Islet precursor cell (in vitro differentiated cells): Measurements from ENCODE around the gene TNNC2.
"Not testable (repeated sequence)": the region's sequence is repeated elsewhere in the genome, so short reads cannot be mapped to it uniquely, and the experiment has no call there.

ENCODE experiments used
- DNase-seq: peaks from one replicate; pipeline ENCODE4 v3.0.0-alpha.2; 2018

The TNNC2 gene

GRCh38 chr20:45827030-45827652, at the start of gene TNNC2:
TNNC2 (minus strand) TSS chr20:45827312; CDS start chr20:45827248, 64 bp downstream.
- DNase-seq: no peak

GRCh38 chr20:45874576-45874975, 47.5 kb upstream of the TNNC2 start:
- no peak for DNase-seq

GRCh38 chr20:45874104-45874481, 47.0 kb upstream of the TNNC2 start:
- DNase-seq: not testable (repeated sequence)

- no peak for DNase-seq
Measured at GRCh38 chr20:45873409-45874103, 46.4 kb upstream of the TNNC2 start.

- peak; percentile 71 for DNase-seq
Measured at GRCh38 chr20:45872626-45873025, 45.5 kb upstream of the TNNC2 start.

- DNase-seq: no peak
Measured at GRCh38 chr20:45867819-45868176, 40.7 kb upstream of the TNNC2 start.

GRCh38 chr20:45867136-45867818, 40.2 kb upstream of the TNNC2 start:
- no peak for DNase-seq

GRCh38 chr20:45866454-45866853, 39.3 kb upstream of the TNNC2 start:
- no peak for DNase-seq

GRCh38 chr20:45863543-45864470, 36.7 kb upstream of the TNNC2 start:
- no peak for DNase-seq

- no peak for DNase-seq
Measured at GRCh38 chr20:45861221-45862075, 34.3 kb upstream of the TNNC2 start.

- DNase-seq: no peak
Measured at GRCh38 chr20:45860560-45861220, 33.6 kb upstream of the TNNC2 start.

- no peak for DNase-seq
Measured at GRCh38 chr20:45859916-45860315, 32.8 kb upstream of the TNNC2 start.

GRCh38 chr20:45857882-45858216, 30.7 kb upstream of the TNNC2 start:
- DNase-seq: no peak

GRCh38 chr20:45857114-45857881, 30.2 kb upstream of the TNNC2 start, which contains the start of the genes ACOT8 and ZSWIM3:
ACOT8 (minus strand) TSS chr20:45857392; CDS start chr20:45857315, 77 bp downstream.
ZSWIM3 (plus strand) TSS chr20:45857614; CDS start chr20:45857826, 212 bp downstream.
- DNase-seq: peak; percentile 99

- DNase-seq: no peak
Measured at GRCh38 chr20:45853484-45853883, 26.4 kb upstream of the TNNC2 start.

- DNase-seq: no peak
Measured at GRCh38 chr20:45852326-45852725, 25.2 kb upstream of the TNNC2 start.

- no peak for DNase-seq
Measured at GRCh38 chr20:45851501-45851900, 24.4 kb upstream of the TNNC2 start.

- DNase-seq: no peak
Measured at GRCh38 chr20:45850926-45851325, 23.8 kb upstream of the TNNC2 start.

GRCh38 chr20:45850238-45850637, 23.1 kb upstream of the TNNC2 start:
- no peak for DNase-seq

- no peak for DNase-seq
Measured at GRCh38 chr20:45848969-45849582, 22.0 kb upstream of the TNNC2 start.
